Right lung (tissue), 5 donors: ENCODE measurements around the gene ZP1. TPM values are rescaled to one million over a fixed set of nuclear protein-coding genes. Genes with fewer than 3 reads are reported as not detected.
"Not testable (repeated sequence)": the region's sequence is repeated elsewhere in the genome, so short reads cannot be mapped to it uniquely, and the experiment has no call there.

Experiments used
- DNase-seq, 2 donors: peaks; one replicate each; pipeline ENCODE4 v3.0.0-alpha.2; 2013
- polyA plus RNA-seq, 5 donors: library from polyadenylated mRNA; unstranded; fragments of 120-200 nt; gene quantifications; one replicate each; pipeline versions ENCODE4 v1.2.1 to v1.2.3, GENCODE V29; 2013; ENCODE audit warnings: inconsistent platforms in 1 of 5, low replicate concordance in 1 of 5; ENCODE audit not compliant: insufficient read length in 5 of 5, insufficient read depth in 1 of 5

ZP1 gene
- polyA plus RNA-seq, 5 donors = not detected

GRCh38 chr11:60906132-60906972 is 39.0 kb downstream of the ZP1 start, which contains the start of gene PRPF19:
TSS of gene PRPF19 (minus strand) at chr11:60906585. CDS start at chr11:60906382, 203 bp downstream.
- peak; percentile 95 to 96 for DNase-seq

GRCh38 chr11:60908803-60909202 is 41.5 kb downstream of the ZP1 start:
- DNase-seq = no peak

- not testable (repeated sequence) for DNase-seq
Observed at GRCh38 chr11:60909680-60910280, 42.4 kb downstream of the ZP1 start.

- no peak for DNase-seq
Observed at GRCh38 chr11:60910281-60910687, 42.9 kb downstream of the ZP1 start.

GRCh38 chr11:60910711-60911380 is 43.5 kb downstream of the ZP1 start:
- DNase-seq = no peak

GRCh38 chr11:60912223-60912850 is 45.0 kb downstream of the ZP1 start:
- no peak for DNase-seq

GRCh38 chr11:60912851-60913528 is 45.6 kb downstream of the ZP1 start:
- no peak for DNase-seq

GRCh38 chr11:60913793-60914632 is 46.7 kb downstream of the ZP1 start, which contains the start of gene TMEM109:
TSS of gene TMEM109 (plus strand) at chr11:60914158. CDS start at chr11:60919694, 5,536 bp downstream.
- peak; percentile 90 to 92 for DNase-seq

- no peak for DNase-seq
Observed at GRCh38 chr11:60914633-60915247, 47.4 kb downstream of the ZP1 start.

- DNase-seq = no peak
Observed at GRCh38 chr11:60915248-60915914, 48.0 kb downstream of the ZP1 start.

GRCh38 chr11:60916669-60917206 is 49.4 kb downstream of the ZP1 start:
- no peak for DNase-seq

GRCh38 chr11:60917267-60917666 is 49.9 kb downstream of the ZP1 start:
- DNase-seq = no peak

GRCh38 chr11:60918251-60918938 is 51.1 kb downstream of the ZP1 start:
- DNase-seq = no peak

GRCh38 chr11:60918939-60919265 is 51.6 kb downstream of the ZP1 start:
- no peak for DNase-seq

- DNase-seq = no peak
Observed at GRCh38 chr11:60919320-60919719, 52.0 kb downstream of the ZP1 start.

GRCh38 chr11:60919956-60920355 is 52.6 kb downstream of the ZP1 start:
- DNase-seq = no peak

GRCh38 chr11:60921259-60921658 is 53.9 kb downstream of the ZP1 start:
- no peak for DNase-seq

- DNase-seq = no peak
Observed at GRCh38 chr11:60921777-60922335, 54.5 kb downstream of the ZP1 start.
